ENCODE data around the gene HYAL1.
A peak's percentile ranks its signal among the peaks of the same experiment; 100 is the strongest.

The HYAL1 gene

GRCh38 chr3:50333744-50334328 lies 30.5 kb upstream of the HYAL1 start:
- no peak for DNase-seq

GRCh38 chr3:50331364-50331907 lies 28.1 kb upstream of the HYAL1 start:
- no peak for DNase-seq

- DNase-seq = no peak
Measured at GRCh38 chr3:50330330-50330729, 27.0 kb upstream of the HYAL1 start.

- DNase-seq = peak; percentile 96
Measured at GRCh38 chr3:50327943-50328691, 24.7 kb upstream of the HYAL1 start, which contains the start of gene TUSC2. TSS of gene TUSC2 (minus strand) at chr3:50328223. CDS start at chr3:50328099, 124 bp downstream.

- DNase-seq = no peak
Measured at GRCh38 chr3:50327129-50327528, 23.8 kb upstream of the HYAL1 start.

- no peak for DNase-seq
Measured at GRCh38 chr3:50326182-50326541, 22.8 kb upstream of the HYAL1 start.

GRCh38 chr3:50325497-50326181 lies 22.3 kb upstream of the HYAL1 start:
- DNase-seq = no peak

- DNase-seq = no peak
Measured at GRCh38 chr3:50325113-50325480, 21.7 kb upstream of the HYAL1 start.

GRCh38 chr3:50324351-50325112 lies 21.2 kb upstream of the HYAL1 start:
- DNase-seq = peak; percentile 75

- DNase-seq = no peak
Measured at GRCh38 chr3:50323614-50324199, 20.3 kb upstream of the HYAL1 start.

- no peak for DNase-seq
Measured at GRCh38 chr3:50323092-50323600, 19.8 kb upstream of the HYAL1 start.

- peak; percentile 66 for DNase-seq
Measured at GRCh38 chr3:50322386-50323091, 19.2 kb upstream of the HYAL1 start, which contains the start of gene HYAL2. TSS of gene HYAL2 (minus strand) at chr3:50322745. CDS start at chr3:50320489, 2,256 bp downstream.

- DNase-seq = no peak
Measured at GRCh38 chr3:50322115-50322385, 18.7 kb upstream of the HYAL1 start.

- peak; percentile 89 for DNase-seq
Measured at GRCh38 chr3:50321336-50322114, 18.2 kb upstream of the HYAL1 start.

- DNase-seq = peak; percentile 82
Measured at GRCh38 chr3:50320853-50321335, 17.5 kb upstream of the HYAL1 start.

GRCh38 chr3:50319894-50320625 lies 16.7 kb upstream of the HYAL1 start:
- no peak for DNase-seq

GRCh38 chr3:50319181-50319893 lies 16.0 kb upstream of the HYAL1 start:
- no peak for DNase-seq

- peak; percentile 57 for DNase-seq
Measured at GRCh38 chr3:50318615-50319014, 15.2 kb upstream of the HYAL1 start.

GRCh38 chr3:50318163-50318562 lies 14.8 kb upstream of the HYAL1 start:
- no peak for DNase-seq
